GM18907 (cell line): ENCODE results near the gene TRIM42.
A peak's percentile ranks its signal among the peaks of the same experiment; 100 is the strongest.

ENCODE experiments used
- ATAC-seq: cut with Tn5 transposase; IDR thresholded peaks from one replicate; pipeline ENCODE4 v1.9.1; 2021; ENCODE audit warnings: mild to moderate bottlenecking, moderate library complexity; ENCODE audit not compliant: unreplicated experiment

The TRIM42 gene

DNA sequence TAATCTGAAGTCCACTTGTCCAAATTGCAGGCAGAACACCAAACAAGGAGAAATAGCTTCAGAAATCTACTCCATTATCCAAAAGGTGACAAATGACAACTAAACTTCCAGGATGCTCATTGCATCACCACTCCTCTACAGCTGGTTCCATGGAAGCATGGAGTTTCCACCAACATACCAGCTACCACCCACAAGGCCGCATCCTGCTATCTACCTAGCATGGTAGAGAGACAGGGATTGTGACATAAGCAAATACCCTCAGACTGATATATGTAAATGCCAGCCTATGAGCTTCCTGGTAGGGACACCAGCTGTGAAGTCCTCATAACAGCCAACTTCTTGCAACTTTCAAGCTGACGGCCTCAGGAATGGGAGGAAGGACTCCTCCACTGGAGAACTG lies at the start of gene TRIM42:
Gene TRIM42, plus strand, starts transcription at position 301 of the 400 bp plus-strand sequence. CDS start 166 bp downstream, outside the sequence.
- no peak for ATAC-seq

DNA sequence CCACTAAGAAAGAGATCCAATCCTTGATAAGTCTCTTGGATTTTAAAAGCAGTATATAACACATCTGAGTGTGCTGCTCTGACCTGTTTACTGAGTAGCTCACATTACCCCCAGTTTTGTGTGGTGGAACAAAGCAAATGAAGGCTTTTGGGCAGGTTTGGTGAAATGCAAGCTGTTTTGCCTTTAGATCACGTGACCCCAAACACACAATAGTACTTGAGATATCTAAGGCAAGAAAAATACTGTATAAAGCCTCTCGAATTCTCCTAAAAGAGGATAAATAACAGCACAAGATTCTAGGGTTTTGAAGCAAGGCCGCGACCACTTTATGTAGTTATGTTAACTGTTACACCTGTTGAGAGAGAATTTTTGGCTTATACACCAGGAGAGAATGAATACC lies 49.3 kb upstream of the TRIM42 start:
- no peak for ATAC-seq

DNA sequence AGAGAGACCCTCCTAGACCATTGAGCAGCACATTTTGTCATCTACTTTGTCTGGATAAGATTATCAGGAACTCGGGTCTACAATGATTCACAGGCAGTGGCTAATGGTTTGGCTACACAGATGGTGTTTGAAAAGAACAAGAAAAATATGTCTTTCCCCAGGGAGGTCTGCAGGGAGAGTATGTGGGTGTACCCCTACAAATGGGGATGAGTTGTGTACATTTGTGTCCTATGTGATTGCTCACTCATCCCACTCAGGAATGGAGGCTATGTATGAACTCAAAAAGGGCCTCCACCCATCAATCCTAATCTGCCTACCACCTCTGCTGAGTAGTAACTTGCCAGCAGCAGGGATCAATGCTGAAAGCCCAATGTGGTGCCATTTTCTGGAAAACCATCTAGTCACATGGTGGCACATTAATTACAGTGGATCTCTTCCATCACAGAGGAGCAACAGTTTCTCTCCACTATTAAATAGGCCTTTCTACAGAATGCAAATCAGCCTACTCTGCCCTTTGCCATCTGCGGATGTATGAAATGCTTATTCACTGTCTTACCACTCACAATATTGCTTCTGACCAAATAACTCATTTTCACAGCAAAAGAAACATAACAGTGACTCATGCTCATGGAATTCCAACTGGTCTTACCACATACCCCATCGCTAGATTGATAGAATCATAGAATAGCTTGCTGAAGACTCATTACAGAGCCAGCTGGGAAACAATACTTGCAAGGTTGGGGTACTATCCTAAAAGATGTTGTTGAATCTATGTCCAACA lies 48.3 kb upstream of the TRIM42 start:
- no peak for ATAC-seq

DNA sequence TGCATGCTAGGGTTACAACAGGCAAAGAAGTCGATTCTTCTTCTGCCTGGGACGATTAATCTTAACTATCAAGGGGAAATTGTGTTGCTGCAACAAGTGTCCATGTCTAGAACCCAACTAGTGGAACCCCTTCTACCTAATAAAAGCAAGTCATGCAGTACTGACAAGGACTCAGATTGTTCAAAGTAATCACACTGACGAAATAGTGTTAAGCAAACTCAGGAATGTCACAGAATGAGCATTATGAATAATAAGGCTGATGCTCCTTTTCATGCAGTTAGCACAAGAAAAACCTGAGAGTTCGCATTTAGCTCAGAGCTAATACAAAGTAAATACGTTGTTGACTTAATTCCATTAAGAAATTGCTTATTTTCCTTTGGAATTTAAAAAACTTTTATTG lies 47.5 kb upstream of the TRIM42 start:
- ATAC-seq = no peak

DNA sequence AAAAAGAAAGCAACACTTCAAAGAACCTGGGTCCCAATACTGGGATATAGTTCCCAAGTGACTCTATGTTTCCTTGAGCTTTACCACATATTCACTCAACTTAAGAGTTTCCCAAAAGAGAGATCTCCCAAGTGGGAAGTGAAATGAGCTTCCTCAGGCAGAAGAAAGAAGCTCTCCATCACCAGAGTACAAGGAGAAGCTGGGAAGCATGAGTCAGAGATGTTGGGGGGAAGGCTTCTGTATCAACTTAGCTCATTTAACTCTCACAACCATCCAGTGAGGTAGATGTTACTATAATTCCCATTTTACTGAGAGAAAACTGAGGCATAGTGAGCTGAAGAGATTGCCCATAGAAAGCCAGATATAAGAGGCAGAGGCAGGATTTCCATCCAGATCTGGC lies 47.0 kb upstream of the TRIM42 start:
- no peak for ATAC-seq

DNA sequence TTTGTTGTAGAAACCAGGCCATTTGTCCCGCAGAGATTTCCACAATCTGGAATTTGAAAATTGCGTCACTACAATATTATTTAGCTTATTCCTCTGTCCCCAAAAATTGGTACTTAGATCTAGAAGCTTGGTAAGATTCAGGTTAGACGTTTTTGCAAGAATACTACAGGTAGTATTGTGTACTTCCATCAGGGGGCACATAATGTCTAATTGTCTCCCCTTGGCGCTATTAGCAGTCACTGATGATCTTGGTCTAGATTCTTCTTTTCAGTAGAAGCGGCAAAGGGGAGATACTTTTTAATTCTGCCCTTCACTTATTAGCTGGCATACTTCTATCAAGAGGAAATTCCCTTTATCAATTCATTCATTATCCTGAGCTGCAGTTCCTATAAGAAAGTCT lies 42.6 kb upstream of the TRIM42 start:
- ATAC-seq = no peak

DNA sequence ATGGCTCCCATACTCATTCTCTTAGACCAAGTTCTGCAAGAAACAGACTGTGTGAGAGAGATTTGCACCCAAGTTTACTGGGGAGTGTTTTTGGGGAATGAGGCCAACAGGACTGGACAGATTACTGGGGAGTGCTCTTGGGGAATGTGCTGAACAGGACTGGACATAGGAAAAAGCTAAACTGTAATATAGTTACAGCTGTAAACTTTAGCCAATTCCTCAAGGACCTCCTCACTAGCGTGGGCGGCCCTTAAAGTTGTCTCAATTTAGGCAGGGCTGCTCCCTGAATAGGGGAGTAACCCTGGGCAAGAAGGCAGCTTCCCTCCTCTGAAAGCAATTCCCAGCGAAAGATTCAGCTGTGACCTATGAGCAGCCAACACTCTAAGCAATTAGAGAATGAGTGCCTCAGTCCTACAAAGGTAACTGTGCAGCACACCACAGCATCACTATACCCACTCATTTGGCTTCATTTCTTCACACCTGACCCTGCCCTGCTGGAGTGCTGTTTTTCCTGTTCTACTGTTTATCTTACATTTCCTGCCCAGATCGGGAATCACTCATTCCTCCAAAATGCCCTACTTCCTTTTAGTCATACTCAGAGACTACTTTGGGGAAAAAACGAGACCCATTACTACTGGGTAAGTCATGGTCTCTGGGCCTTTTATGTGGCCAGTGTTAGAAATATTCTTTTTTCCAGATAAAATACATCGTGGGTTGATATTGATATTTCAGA lies 41.3 kb upstream of the TRIM42 start:
- no peak for ATAC-seq

DNA sequence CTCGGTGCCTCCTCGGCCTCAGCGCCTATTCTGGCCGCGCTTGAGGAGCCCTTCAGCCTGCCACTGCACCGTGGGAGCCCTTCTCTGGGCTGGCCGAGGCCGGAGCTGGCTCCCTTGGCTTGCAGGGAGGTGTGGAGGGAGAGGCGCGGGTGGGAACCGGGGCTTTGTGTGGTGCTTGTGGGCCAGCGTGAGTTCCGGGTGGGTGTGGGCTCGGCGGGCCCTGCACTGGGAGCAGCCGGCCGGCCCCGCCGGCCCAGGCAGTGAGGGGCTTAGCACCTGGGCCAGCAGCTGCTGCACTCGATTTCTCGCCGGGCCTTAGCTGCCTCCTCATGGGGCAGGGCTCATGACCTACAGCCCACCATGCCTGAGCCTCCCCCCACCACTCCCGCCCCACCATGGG lies 26.6 kb upstream of the TRIM42 start:
- no peak for ATAC-seq

DNA sequence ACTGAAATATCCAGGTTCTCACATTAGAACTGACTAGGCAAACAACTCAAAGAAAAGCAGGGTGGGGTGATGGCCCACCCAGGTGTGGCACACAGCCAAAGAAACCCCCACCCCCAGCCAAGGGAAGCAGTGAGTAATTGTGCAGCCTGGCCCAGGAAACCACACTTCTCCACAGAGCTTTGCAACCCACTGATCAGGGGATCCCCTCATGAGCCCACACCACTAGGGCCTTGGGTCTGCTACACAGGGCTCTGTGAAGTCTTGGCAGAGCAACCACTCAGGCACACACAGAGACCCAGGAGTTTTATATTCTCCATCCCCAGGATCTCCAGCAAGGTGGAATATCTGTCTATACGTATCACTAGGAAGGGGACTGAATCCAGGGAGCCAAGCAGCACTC lies 22.2 kb upstream of the TRIM42 start:
- ATAC-seq = peak; percentile 93

DNA sequence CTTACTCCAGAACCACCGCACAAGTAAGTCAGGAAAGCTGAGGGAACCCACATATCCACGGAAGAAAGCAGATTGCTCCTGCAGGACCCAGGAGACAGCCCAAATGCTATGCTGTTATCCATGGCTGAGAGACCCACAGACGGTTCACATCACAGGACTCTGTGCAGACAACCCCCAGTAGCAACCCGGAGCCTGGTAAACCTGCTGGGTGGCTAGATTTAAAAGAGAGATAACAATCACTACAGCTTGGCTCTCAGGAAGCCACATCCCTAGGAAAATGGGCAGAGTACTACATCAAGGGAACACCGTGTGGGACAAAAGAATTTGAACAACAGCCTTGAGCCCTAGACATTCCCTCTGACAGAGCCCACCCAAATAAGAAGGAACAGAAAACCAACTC lies 13.8 kb upstream of the TRIM42 start:
- no peak for ATAC-seq

DNA sequence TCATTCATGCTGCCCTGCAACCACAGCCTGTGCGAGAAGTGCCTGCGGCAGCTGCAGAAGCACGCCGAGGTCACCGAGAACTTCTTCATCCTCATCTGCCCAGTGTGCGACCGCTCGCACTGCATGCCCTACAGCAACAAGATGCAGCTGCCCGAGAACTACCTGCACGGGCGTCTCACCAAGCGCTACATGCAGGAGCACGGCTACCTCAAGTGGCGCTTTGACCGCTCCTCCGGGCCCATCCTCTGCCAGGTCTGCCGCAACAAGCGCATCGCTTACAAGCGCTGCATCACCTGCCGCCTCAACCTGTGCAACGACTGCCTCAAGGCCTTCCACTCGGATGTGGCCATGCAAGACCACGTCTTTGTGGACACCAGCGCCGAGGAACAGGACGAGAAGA lies 4.7 kb downstream of the TRIM42 start:
- ATAC-seq = no peak

DNA sequence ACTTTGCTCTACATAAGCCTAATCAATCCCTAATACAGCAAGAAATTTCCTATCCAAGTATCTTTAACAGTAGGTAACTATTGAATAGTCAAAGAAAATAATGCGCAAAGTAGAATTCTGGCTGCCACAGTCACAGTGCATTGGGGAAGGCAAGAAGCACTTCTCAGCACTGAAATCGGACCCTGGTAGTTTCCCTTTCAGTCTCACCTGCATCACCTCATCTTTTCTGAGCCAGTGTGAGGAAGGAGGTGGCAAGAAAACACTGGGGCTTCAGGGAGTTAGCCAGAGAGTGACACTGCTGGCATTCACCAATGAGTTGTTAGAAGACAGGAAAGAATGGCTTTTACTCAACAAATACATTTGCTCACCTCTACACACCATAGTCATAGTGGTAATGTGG lies 8.3 kb downstream of the TRIM42 start:
- ATAC-seq = no peak

DNA sequence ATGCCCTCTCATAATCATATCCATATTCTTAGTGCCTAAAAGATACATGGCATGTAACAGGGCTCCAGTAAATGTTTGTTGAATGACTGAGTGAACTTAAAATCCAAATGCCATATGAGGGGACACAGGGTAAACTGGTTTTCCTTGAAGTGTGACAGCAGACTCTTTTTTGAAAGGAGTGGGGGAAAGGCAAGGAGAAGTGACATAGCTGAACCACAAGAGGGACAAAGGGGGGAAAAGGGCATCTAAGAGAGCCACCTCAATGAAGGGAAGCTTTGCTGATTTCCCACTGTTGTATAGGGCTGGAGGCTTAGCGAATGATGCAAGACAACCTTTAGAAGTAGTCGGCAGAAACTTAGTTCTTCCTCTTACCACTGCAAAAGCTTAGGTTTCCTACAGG lies 9.1 kb downstream of the TRIM42 start:
- ATAC-seq = no peak

DNA sequence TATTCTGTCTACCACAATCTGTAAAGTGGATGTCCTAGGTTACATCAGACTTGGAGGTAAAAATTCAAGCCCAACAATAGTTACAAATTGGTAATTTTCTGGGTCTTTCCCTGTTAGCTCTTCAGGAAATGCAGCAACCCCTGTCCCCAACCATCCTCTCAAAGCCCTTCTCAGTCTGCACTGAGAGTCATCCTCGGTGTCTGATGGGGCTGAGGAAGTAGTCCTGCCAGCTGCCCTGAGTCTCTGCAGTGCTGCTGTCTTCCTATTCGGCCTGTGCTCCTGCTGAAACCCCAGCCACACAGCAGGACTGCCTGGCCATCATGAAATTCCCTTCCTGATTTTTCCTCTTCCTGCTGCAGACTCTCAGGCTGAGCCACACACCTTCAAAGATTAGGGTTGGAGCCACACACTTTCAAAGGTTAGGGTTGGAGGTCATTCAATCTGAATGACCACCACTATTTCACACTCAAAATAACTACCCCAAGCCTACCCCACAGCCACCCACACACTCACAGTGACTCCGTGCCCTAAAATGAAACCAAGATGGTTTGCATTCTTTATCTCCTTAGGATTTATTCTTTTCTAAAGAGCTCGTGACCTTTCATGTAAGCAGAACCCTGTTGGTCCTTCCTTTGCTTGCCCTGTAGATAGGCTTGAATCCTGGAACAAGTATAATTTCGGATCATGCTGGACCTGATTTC lies 17.6 kb downstream of the TRIM42 start:
- ATAC-seq = peak; percentile 71

DNA sequence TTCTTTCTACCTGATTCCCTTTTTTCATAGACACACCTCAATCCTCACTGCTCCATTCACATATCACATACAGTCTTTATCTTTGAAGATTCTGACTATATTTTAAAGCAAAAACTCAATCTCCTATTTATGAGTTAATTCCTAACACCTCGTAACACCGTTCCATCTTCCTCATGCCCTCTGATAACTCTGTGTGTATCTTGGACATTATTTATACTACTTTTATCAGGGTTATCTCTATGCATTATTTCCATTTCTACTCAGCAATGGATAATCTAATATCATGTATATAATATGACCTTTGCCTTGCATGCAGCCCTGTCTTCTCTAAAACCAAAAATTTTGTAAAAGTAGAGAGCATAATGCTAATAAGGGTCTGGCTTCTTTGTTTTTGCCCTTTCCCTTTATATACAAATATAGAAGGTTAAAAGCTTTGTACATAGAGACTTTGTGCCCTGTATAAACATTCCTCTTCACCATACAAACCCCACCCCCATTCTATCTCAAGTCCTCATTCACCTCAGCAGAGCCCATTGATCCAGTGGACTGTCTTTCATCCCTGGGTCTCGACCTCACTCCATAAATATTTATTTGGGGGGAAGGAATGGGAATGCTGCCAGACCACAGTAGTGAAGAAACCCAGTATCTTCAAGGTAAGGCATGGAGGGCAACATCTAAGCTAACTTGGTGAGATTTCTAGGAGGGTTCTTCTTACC lies 21.8 kb downstream of the TRIM42 start:
- ATAC-seq = no peak

DNA sequence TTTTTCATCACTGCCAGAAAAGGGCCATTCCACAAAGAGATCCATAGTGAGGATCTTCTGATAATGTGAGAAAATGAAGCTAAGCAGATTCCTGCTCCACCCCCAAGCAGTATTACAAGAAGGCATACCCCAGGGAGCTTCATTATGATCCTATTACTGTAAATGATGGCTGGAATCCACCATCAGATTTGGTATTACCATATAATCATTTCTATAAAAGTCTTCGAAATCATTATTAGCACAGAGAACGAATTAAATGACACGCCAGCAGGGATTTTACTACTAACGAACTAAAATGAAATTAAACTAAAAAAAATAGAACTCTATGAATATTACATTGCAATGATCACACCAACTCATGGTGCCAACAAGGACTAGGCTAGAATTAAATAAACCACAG lies 24.4 kb downstream of the TRIM42 start:
- no peak for ATAC-seq

DNA sequence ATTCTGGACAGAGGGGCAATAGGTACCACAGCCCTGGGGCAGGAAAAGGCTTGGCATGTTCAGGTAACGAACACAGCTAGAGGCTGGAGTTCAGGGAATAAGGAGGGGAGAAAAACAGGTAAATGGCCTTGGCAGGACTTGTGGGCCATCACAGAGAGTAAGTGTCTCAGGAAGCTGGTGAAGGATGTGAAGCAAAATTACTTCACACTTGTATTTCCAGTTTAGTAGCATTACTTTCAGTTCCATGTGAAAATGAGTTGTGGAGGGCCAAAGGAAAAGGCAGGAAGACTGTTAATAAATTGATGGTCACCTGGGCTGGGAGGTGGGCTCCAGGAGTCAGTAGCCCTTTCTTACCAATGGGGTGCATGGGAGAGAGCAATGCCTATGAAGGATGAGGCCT lies 25.6 kb downstream of the TRIM42 start:
- no peak for ATAC-seq

DNA sequence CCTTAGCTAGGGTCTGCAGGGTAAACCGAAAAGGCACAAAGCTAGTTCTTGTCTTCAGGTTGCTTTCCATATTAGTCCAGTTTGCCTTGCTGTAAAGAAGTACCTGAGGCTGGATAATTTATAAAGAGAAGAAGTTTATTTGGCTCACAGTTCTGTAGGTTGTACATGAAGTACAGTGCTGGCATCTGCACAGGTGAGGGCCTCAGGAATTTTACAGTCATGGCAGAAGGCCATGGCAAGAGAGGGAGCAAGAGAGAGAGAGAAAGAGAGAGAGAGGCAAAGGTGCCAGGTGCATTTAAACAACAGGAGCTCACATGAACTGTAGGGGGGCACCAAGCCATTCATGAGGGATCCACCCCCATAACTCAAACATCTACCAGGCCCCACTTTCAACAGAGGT lies 26.9 kb downstream of the TRIM42 start:
- no peak for ATAC-seq

DNA sequence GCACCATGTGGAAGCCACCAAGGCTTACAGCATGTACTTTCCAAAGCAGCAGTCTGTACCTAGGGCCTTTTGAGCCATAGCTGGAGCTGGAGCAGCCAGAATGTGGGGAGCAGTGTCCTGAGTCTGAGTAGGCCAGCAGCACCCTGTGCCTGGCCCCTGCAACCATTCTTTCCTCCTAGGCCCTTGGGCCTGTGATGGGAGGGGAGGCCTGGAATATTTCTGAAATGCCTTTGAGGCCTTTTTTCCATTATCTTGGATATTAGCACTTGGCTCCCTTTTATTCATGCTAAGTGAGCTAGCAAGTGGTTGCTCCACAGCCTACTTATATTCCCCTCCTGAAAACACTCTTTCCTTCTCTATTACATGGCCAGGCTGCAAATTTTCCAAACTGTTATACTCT lies 28.1 kb downstream of the TRIM42 start:
- ATAC-seq = no peak

DNA sequence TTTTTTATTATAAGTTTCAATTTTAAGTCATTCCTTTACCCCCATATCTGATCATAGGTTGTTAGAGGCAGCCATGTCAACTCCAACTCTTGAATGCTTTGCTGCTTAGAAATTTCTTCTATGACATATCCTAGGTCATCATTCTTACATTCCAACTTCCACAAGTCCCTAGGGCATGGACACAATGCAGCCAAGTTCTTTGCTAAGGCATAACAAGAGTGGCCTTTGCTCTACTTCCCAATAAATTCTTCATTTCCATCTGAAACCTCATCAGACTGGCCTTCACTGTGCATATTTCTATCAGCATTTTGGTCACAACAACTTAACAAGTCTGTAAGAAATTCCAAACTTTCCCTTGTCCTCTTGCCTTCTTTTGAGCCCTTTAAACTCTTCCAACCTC lies 28.5 kb downstream of the TRIM42 start:
- no peak for ATAC-seq

DNA sequence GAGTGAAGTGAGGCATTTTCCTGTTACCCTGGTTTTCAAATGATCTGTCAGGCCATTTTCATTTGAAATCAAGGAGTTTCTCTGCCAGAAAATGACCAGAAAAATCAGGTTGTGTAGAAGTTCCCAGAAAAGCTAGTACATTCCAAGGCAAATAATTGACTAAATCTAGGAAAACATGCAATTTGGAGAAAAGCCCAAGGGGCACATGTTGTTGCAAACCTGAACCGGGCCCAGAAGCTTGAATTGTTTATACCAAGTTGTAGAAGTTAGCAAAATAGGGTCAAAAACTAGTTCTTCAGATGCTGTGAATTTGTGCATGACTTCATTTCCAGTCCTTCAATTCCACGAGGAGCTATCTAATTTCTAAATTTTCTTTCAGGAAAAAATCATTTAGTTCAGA lies 31.0 kb downstream of the TRIM42 start:
- ATAC-seq = no peak
